Measurements from ENCODE around the gene TTLL11.

The TTLL11 gene

DNA sequence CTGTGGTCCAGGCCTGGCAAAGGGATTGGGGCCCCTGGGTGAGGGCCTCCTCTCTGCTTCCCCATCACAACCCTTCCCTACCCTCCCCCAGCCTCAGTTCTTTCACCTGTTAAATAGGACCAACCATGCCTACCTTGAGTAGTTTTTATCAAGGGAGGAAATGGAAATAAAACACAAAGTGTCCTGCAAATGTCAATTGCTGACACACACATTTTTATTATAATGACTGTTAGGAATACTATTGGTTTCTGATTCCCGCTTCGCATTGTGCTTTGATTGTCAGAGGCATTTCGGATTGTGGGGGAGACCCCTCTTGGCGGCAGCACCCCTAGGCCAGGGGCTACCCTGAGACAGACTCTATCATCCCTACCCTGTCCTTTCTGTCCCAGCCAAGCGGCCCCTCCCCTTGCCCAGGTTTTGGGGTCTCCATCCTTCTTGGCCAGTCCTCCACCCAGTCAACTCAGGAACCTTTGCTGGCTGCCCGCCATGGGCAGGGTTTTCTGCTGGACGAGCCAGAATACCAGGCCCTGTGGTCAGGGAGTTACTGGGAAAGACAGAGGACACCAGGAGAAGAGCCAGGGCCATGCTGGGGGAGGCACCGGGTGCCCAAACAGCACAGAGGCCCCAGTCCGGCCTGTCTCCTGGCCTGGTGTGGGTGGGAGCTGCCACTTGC lies 18.4 kb upstream of the TTLL11 start:
- DNase-seq (ENCODE audit: low read depth, low spot score): no peak
- H3K27ac ChIP-seq: no peak overlapping the region

DNA sequence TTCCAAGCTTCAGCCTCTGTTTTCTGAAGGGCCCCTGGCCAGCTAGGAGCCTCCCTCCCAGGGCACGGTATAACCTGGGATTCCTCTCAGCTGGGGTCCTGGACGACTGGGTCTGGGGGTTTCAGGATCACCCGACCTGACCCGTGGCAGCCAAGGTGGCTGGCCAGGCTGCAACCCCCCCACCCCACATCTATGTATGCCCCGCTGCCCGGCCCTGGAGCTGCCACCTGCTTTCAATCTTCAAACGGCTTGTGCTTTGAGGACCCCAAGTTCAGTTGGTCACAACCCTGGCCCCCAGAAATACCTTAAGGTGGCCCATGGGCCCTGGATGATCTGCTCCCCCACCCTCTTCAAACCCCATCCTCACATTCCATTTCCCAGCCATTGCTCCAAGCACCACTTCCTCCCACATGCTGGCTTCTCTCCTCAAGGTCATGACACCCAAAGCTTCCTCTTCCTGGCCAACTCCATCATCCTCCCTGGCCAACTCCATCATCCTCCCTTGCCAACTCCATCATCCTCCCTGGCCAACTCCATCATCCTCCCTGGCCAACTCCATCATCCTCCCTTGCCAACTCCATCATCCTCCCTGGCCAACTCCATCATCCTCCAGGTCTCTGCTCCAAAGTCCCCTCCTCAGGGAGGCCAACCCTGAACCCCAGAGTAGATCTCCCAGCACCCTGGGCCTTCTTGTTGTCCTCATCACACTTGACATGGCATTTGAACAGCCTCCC lies 17.2 kb upstream of the TTLL11 start:
- no peak overlapping the region for H3K27ac ChIP-seq
- no peak for DNase-seq (ENCODE audit: low read depth, low spot score)

DNA sequence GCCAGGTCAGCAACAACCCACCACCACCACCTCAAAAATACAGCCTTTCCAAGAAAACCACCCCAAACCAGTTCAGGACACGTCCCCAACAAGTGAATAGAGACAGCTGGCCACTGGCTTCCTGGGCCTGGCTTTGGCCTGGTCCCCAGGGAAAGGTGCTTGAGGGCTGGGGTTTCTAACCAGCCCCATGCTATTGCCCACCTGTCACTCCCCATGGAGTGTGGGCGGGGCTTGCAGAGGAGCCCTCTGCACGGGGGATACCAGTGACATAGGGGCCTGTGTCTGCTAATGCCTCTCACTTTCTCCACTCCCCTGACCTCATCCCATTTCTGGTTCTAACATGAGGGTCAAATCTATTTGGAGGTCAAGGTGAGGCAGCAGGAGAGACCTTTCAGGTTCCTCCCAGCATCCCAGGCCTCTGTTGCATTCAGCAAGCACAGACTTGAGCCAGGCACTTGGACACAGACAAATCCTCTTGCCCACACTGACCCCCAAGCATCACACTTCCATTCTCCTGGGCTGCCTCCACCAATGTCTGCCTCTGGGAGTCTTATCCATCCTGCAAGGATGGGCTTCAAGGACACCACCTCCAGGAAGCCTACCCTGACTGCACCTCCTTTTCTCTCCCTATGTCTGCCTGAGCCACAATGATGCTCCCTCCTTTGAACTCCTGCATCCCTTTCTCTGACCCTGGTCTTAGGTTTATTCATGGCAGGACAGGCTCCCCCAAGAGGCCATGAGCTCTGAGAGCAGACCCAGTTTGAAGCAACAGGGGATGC lies 16.1 kb upstream of the TTLL11 start:
- no peak overlapping the region for H3K27ac ChIP-seq
- no peak for DNase-seq (ENCODE audit: low read depth, low spot score)

DNA sequence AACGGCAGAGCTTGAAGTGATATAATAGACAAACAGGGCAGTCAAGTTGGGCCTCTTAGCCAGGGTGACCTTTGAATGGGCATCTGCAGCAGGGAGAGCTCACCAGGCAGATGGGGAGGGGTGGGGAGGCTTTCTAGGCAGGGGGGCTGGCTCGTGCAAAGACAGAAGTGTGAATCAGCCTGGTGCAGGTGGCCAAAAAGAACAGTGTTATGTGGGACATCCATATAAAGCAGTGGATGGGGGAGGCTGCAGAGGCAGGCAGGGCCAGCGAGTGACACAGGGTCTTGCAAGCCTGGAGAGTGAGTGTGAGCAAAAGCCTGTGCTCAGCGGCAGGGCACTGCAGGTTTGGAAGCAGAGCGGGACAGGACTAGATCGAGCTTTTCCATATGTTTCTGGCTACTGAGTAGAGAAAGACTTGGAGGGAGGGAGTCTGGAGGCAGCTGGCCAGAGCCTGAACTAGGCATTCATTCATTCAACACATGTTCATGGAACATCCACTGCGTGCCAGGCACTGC lies 14.2 kb upstream of the TTLL11 start:
- no peak for DNase-seq (ENCODE audit: low read depth, low spot score)
- H3K27ac ChIP-seq: no peak overlapping the region

DNA sequence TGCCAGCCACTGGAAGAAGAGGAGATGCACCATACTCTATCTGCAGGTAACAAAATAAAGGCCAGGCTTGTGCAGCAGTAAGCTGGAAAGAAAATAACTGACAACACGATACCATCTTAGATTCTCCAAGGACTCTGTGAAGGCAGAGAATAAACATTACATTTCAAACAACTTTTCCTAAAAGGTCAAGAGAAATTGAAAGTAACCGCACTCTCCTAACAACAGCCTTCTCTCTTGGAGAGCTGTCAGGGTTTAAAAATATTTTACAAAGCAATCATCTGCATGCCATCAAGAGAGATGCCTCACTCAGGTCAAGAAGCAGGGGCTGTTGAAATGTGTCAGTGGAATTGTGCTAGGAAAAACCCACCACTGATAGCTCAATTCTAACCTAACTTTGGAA lies 13.5 kb upstream of the TTLL11 start:
- DNase-seq (ENCODE audit: low read depth, low spot score): no peak
- no peak overlapping the region for H3K27ac ChIP-seq

DNA sequence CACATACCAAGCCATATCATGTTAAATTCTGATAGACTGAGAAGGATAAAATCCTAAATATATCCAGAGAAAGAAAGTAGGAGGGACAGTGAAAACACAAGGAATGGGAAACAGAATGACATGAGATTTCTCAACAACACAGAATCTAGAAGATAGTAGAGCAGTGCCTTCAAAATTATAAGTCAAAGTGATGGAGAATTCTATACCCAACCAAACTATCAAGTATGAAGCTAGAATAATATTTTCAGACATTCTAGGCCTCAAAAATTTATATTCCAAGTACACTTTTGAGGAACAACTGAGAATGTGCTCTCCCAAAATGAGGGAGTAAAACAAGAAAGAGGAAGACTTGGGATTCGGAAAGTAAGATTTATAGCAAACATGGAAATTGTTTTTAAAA lies 10.9 kb upstream of the TTLL11 start:
- no peak for DNase-seq (ENCODE audit: low read depth, low spot score)
- H3K27ac ChIP-seq: no peak overlapping the region

DNA sequence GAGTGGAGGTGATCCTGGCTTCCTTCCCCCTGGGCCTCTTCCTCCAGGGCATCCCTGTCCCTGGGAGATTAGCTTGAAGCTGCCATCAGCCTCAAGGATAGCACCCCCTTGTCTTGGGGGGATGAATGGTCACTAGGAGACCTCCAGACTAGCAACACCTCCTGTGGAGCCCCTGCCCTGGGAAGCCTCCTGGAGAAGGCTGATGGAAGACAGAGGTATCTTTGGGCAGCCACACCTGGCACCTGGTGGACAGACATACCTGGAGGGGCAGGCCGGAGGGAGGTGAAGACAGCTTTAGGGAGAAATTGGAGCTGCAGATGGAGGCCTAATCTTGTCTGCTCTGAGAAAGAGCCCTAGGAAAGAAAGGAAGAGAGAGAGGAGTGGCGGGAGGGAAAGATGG lies 9.0 kb upstream of the TTLL11 start:
- H3K27ac ChIP-seq: no peak overlapping the region
- no peak for DNase-seq (ENCODE audit: low read depth, low spot score)

DNA sequence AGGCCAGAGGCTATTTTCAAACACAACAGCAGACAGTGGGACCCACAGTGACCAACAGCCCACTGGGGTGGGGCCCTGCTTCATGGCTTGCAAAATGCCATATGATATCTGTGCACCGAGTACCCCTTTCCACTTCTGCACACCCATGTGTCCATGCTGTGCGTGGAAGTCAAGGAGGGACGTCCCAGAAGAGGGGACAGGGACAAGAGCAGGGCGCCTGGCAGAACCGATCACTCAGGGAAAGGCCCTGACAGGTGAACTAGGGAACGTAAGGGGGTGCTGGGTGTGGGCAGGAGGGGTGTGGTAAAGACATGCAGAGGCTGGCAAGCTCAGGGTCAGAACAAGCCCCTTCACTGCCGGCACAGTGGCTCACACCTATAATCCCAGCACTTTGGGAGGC lies 7.6 kb upstream of the TTLL11 start:
- no peak overlapping the region for H3K27ac ChIP-seq
- no peak for DNase-seq (ENCODE audit: low read depth, low spot score)

DNA sequence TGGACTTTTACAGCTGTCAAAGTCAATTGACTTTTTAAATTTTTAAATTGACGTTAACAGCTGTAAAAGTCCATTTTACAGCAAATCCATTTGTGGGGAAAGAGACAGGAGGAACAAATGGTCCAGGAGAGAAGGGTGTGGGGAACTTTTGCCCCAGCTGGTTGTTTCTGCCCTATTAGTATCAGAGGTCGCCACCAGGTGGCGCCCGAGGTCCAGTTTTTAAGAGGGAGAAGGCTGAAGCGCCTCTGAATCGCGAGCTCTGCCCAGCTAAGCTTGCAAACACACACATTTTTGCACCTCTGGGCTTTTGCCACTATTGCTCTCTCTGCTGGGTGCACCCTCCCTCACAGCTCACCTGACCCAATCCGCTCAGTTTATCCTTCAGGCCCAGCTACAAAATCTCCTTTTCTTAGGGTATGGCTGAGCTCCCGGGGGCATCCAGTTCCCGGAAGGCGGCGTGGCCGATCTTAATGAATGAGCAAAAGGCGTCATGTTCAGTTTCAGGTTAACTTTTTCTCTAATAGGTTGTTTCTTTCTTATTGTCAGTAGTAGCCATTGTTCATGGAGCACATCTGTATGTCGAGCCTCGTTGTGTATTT lies 6.3 kb upstream of the TTLL11 start:
- no peak overlapping the region for H3K27ac ChIP-seq
- DNase-seq (ENCODE audit: low read depth, low spot score): no peak

DNA sequence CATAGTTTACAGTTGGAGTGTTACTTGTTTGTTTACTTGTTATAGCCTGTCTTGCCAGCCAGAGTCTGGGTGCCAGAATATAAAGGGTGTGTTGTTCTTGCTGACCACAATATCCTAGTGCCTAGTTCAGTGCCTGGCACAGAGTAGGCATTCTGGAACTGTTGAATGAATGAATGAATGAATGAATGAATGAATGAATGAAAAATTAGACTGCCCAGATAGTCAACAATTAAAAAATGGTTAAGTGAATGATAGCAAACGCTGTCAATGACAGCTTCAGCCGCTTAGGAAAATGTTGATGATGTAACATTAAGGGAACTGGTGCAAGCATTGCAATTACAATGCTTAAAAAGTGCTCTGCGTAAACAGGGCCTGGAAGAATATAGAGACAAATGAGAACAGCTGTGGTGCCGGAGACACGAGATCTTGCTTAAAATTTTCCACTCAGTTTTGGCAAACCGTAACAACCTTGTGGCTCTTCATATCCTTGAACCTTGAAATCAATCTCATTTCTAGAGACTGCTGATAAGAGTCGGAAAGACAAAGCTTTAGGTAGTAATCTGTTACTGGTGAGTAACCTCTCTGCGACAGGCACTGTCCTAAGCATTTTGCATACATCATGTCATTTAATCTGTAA lies 4.7 kb upstream of the TTLL11 start:
- no peak for DNase-seq (ENCODE audit: low read depth, low spot score)
- H3K27ac ChIP-seq: no peak overlapping the region

DNA sequence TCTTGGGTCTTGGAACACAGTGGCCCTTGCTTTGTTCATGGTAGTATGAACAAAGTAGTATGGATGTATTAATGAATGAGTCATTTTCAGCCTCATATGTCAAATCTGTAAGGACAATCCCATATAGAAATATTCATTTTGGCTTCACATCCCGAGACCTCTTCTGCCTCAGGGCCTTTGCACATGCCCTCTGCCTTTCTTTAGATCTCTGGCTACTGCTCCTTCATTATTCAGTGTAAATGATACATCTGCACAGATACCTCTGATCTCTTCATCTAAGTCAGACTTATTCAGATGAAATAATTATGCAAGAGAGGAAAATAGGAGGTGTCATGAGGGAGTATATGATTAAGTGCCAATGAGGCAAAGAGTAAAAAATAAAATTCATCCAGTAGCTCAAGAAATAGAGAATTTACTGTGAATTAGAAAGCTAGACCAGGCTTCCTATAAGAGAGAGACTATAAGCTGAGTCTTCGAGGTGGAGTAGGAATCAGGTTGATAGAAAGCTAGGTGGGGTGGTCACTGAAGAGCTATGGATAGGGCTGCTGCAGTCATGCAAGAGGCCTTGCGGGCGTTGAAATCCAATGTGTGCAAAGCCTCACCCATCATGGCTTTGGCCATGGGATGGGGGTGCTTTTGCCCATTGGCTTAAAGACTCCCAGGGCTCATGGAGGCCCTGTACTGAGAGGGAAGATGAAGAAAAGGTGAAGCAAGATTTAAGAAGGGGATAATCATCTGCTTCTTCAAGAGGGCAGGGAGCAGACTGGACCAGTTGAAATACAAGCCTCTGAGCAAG lies 3.7 kb upstream of the TTLL11 start:
- DNase-seq (ENCODE audit: low read depth, low spot score): no peak
- H3K27ac ChIP-seq: no peak overlapping the region

DNA sequence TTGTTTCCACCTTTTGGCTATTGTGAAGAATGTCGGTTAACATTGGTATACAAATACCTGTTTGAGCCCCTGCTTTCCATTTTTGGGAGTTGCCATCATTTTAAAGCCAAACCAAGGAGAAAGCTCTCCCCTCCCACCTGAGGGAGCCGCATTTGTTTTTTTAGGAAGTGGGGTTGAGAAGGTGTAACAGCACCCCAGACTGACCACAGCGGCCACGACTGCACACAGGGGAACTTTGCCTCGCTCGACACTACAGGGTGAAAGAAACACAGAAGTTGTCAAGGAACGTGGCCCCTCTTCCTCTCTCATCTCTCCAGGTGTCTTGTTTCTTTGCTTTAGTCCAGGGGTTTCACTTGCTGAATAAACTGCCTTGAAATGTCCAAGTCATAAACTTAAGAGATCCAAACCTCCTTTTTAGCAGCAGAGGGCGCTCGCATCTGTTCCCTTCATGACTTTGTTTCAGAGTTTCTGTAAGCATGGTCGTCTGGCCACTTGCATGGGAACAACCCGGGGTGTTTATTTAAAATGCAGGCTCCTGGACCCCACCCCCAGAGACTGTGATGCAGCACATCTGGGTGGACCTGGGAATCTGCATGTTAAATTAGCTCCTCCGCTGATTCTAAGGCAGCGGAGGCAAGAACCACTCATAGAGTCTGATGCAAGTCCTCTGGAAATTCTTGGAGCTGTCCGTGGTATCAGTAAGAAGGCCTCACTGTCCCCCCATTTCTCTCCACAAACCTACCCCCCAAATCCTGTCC lies 2.1 kb upstream of the TTLL11 start:
- DNase-seq (ENCODE audit: low read depth, low spot score): no peak
- H3K27ac ChIP-seq: no peak overlapping the region

DNA sequence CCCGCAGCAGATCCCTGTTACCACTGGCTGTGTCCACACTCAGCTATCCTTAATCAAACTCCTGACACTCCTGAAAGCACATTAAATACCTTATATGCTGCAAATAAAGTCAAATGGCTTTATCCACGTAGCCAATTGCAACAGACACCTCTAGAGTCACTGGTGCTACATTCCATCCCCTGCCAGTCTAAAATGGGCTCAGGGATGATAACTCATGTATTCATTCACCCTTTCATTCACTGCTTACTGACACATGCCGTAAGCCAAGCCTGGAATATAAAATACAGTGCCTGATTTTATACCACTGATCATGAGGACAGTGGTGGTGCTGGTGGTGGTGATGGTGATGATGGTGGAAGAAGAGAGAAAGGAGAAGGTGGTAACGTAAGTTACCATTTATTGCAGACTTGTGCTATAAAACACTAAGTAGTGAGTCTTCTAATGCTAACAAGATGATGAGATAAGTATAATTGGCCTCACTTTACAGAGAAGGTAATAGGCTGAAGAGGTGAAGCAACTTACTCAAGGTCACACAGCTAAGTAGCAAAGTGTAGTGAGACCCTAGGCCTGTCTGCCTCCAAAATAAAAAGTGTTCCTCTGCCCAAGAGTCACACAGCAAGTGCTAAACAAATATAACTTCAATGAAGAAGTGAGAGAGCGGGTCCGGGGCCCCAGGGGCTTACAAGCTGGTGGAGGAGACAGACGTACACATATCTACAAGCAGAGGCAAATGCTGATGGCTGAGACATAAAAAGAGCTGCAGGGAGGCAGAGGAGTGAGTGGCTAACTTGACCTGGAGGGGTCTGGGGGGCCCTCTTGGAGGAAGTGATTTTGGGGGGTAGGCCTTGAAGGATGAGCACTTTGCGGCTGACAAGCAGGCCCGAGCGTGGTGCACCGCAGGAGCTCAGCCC lies 1.2 kb downstream of the TTLL11 start:
- no peak overlapping the region for H3K27ac ChIP-seq
- DNase-seq (ENCODE audit: low read depth, low spot score): no peak

DNA sequence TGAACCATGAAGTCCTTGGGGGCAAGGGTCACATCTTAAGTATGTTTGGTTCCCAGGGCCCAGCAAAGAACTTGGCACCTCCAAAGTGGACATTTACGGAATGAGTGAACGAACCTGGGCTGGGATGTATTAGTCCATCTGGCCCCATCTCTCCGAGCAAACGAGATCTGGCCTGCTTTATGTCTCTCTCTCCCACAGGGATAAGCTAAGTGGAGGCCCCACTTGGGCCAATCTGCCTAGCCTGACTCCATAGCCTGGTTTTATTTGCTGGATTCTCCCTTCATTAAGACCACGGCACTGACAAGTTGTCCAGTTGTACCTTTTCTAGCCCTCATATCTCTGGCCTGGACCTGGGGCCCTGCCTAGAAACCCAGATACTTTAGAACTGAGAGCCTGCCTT lies 2.1 kb downstream of the TTLL11 start:
- H3K27ac ChIP-seq: no peak overlapping the region
- DNase-seq (ENCODE audit: low read depth, low spot score): no peak

DNA sequence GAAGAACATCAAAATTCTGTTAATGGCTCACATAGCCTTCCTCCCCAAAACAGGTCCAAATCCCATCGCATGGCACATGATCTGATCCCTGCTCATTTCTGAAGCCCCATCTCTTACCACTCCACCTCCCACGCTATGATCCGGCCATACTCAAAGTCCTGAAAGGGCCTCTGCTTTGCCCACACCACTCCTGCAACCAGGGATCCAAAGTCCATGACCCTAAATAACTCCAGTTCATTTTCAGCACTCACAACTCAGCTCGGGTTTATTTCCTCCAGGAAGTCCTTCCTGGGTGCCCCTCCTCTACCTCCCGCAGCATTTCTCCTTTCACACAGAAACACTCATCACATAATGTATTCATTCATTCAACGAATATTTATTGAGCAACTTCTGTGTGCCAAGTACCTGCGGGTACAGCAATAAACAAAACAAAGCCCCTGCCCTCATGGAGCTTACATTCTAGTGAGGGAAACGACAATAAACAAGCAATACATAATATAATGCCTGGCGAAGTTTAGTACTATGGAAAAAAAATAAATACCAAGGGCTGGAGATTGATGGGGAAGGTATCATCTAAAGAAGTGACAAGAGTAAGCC lies 2.7 kb downstream of the TTLL11 start:
- DNase-seq (ENCODE audit: low read depth, low spot score): no peak
- H3K27ac ChIP-seq: no peak overlapping the region

DNA sequence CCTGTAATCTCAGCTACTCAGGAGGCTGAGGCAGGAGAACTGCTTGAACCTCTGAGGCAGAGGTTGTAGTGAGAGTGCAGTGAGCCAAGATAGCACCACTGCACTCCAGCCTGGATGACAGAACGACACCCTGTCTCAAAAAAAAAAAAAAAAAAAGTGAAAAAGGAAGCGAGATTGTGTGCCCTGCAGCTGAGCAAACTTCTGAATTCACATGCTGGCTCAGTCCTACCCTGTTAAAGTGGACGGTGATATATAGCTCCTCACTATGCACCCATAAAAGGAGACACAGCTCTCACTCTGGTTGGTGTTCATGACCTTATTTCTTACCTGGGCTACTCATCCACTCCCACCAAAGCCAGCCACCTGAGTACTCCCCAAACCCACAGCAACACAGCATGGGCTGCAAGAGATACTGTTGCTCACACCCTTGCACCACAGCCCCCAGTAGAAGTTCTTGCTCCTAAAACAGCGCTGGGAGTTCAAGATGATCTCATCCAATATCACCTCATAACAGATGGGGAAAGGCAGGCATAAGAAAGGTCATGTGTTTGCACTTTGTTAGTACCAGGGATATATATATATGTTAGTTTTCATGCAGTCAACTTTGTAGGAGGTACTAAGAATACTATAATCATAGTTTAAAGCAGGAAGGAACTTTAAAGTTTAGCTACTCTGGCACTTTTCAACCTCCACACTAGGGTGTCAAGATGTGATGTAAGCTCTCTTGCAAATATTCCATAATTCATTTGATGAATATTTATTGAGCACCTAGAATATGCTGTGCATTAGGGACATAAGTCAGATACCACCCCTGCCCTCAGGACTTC lies 4.0 kb downstream of the TTLL11 start:
- no peak overlapping the region for H3K27ac ChIP-seq
- DNase-seq (ENCODE audit: low read depth, low spot score): no peak

Data from epithelial cell of prostate (primary cell).